Trophoblast cell (in vitro differentiated cells and primary cell): ENCODE data around the gene CACNA1D.

ENCODE experiments used
- DNase-seq, 2 donors: peaks; one replicate each; pipeline ENCODE4 v3.0.0-alpha.2; 2016
- H2AFZ ChIP-seq: 2 replicates; pipeline ENCODE4 v1.6.1; 2013; ENCODE audit warnings: low read length, moderate library complexity, mild to moderate bottlenecking; ENCODE audit not compliant: insufficient read depth, poor library complexity
- H2AK5ac ChIP-seq: 2 replicates; pipeline ENCODE4 v1.6.1; 2013; ENCODE audit warnings: mild to moderate bottlenecking, low read length
- H2BK120ac ChIP-seq: 2 replicates; pipeline ENCODE4 v1.6.1; 2013; ENCODE audit warnings: low read length, mild to moderate bottlenecking, moderate library complexity; ENCODE audit not compliant: insufficient read depth, poor library complexity
- H2BK12ac ChIP-seq: 2 replicates; pipeline ENCODE4 v1.6.1; 2013; ENCODE audit warnings: mild to moderate bottlenecking, low read length, moderate library complexity
- H2BK5ac ChIP-seq: 2 replicates; pipeline ENCODE4 v1.6.1; 2013; ENCODE audit warnings: low read length, low read depth, moderate library complexity, mild to moderate bottlenecking; ENCODE audit not compliant: poor library complexity
- H3K14ac ChIP-seq: 2 replicates; pipeline ENCODE4 v1.6.1; 2013; ENCODE audit warnings: mild to moderate bottlenecking, low read length
- H3K18ac ChIP-seq: 2 replicates; pipeline ENCODE4 v1.6.1; 2013; ENCODE audit warnings: mild to moderate bottlenecking, low read length
- H3K23ac ChIP-seq: 2 replicates; pipeline ENCODE4 v1.6.1; 2013; ENCODE audit warnings: low read length
- H3K27ac ChIP-seq: 2 replicates; pipeline ENCODE4 v1.5.1; 2013; ENCODE audit warnings: low read depth, mild to moderate bottlenecking, inconsistent platforms, low read length, moderate library complexity
- H3K27me3 ChIP-seq: 2 replicates; pipeline ENCODE4 v1.6.1; 2013; ENCODE audit warnings: inconsistent platforms, mild to moderate bottlenecking, low read length, moderate library complexity; ENCODE audit not compliant: insufficient read depth
- H3K36me3 ChIP-seq, 2 experiments: 1 replicate in 1 of 2; 2 replicates in 1 of 2; pipeline ENCODE4 v1.6.1; 2013; ENCODE audit warnings: low read length in 2 of 2, mild to moderate bottlenecking in 2 of 2, moderate library complexity in 1 of 2; ENCODE audit not compliant: insufficient read depth in 2 of 2, control insufficient read depth in 1 of 2
- H3K4ac ChIP-seq: 2 replicates; pipeline ENCODE4 v1.6.1; 2013; ENCODE audit warnings: low read depth, mild to moderate bottlenecking, low read length, moderate library complexity
- H3K4me1 ChIP-seq, 2 experiments: 1 replicate in 1 of 2; 2 replicates in 1 of 2; pipeline ENCODE4 v1.6.1; 2013; ENCODE audit warnings: low read length in 2 of 2, mild to moderate bottlenecking in 2 of 2, moderate library complexity in 1 of 2; ENCODE audit not compliant: insufficient read depth in 2 of 2, control insufficient read depth in 1 of 2
- H3K4me2 ChIP-seq: 2 replicates; pipeline ENCODE4 v1.6.1; 2013; ENCODE audit warnings: inconsistent platforms, mild to moderate bottlenecking, low read length, moderate library complexity
- H3K4me3 ChIP-seq: 2 replicates; pipeline ENCODE4 v1.5.1; 2013; ENCODE audit warnings: mild to moderate bottlenecking, low read depth, low read length, inconsistent platforms
- H3K79me1 ChIP-seq: one replicate; pipeline ENCODE4 v1.6.1; 2013; ENCODE audit warnings: low read length
- H3K79me2 ChIP-seq: 2 replicates; pipeline ENCODE4 v1.6.1; 2013; ENCODE audit warnings: low read length, mild to moderate bottlenecking; ENCODE audit not compliant: control insufficient read depth, insufficient read depth, poor library complexity
- H3K9ac ChIP-seq: 2 replicates; pipeline ENCODE4 v1.6.1; 2013; ENCODE audit warnings: mild to moderate bottlenecking, low read length
- H3K9me3 ChIP-seq: 2 replicates; pipeline ENCODE4 v1.6.1; 2013; ENCODE audit warnings: low read depth, mild to moderate bottlenecking, control low read depth, inconsistent platforms, low read length; ENCODE audit not compliant: insufficient read depth
- H4K12ac ChIP-seq: 2 replicates; pipeline ENCODE4 v1.6.1; 2013; ENCODE audit warnings: low read depth, mild to moderate bottlenecking, low read length, moderate library complexity
- H4K8ac ChIP-seq: 2 replicates; pipeline ENCODE4 v1.6.1; 2013; ENCODE audit warnings: low read depth, mild to moderate bottlenecking, low read length, moderate library complexity
- H4K91ac ChIP-seq: one replicate; pipeline ENCODE4 v1.6.1; 2013; ENCODE audit warnings: low read depth, mild to moderate bottlenecking, low read length, moderate library complexity
- WGBS: extraction: QIAGEN DNeasy Blood & Tissue Kit; methylation state at CpG from one replicate; pipeline ENCODE4 v1.1.7; 2013; ENCODE audit warnings: missing lambda C conversion rate; ENCODE audit not compliant: insufficient read length, insufficient coverage; ENCODE audit errors: extremely low coverage; 5-methylcytosine and 5-hydroxymethylcytosine counted together

CACNA1D gene

DNA sequence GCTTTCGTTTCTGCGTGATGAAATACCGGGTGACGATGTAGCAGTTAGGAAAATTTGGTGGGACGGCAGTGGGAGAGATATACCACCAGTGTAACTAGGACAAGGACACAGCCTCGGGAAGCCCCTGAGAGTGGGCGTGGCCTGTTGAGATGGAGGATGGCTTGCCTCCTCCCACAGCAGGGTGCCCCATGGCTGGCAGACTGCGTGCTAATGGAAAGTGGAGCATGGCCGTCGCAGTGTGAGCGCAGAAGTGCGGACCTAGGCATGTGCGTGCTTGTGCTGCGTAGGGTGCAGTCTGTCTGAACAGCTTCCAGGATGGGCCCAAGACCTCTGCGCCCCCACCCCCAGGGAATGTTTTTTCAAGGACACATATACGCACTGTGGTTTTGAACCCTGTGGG lies 295.0 kb downstream of the CACNA1D start:
- Histone ChIP-seq H3K36me3 (no peaks in the 10 kb centered on the region), H3K9ac (no peak overlapping the region), H3K18ac (no peak overlapping the region), H2BK12ac (no peak overlapping the region), H2BK120ac (no peak overlapping the region), H3K4me1 (no peaks in the 10 kb centered on the region), H4K12ac (no peak overlapping the region), H2BK5ac (no peak overlapping the region), H3K79me2 (no peaks in the 10 kb centered on the region), H4K91ac (no peak overlapping the region), H3K23ac (no peak overlapping the region), H3K27me3 (no peaks in the 10 kb centered on the region), H3K4me3 (peak overlapping the region; percentile 51), H3K14ac (no peak overlapping the region), H4K8ac (no peak overlapping the region), H2AK5ac (no peak overlapping the region), H3K4ac (no peak overlapping the region), H3K27ac (no peak overlapping the region), H3K79me1 (no peaks in the 10 kb centered on the region), H3K9me3 (no peaks in the 10 kb centered on the region), H2AFZ (no peak overlapping the region), H3K4me2 (no peak overlapping the region)
- no peak for DNase-seq
- WGBS = no CpG with 5 or more reads among the region's 16 CpGs

DNA sequence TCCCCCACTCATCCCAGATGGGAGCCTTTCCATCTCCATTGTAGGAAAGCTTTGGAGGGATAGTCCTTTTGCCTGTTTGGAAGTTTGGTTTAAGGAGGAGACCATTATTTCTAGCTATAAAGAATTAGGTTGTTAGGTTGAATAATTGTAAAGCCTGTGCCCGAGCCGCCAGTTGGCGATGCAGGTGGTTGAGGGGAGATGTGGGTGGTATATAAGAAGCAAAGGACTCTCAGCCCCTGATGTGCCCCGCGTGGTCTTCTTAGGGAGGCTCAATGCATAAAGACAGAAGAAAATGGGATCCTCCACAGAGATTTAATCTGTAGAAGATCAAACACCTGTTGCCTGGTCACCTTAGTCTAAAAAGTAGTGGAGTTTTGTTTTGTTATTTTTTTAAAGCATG lies 296.1 kb downstream of the CACNA1D start:
- Histone ChIP-seq H3K9me3 (no peaks in the 10 kb centered on the region), H3K9ac (no peak overlapping the region)
- no CpG with 5 or more reads among the region's 5 CpGs for WGBS

DNA sequence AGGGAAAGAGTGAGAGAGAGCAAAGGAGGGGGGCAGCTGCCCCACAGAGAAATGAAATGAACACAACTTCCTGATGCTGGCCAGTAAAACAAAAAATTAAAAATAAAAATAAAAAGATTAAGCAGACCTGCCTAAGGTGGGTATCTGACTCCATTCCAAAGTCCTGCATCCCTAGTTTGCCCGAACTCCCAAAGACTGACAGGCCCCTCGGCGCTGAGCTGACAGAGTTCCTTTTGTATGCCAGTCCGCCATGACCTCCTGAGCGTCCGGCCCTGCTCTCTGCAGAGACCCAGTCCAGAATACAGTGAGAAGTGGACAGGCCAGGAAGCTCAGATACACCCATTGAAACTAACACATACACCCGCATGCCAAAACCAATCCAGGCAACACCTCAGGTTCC lies 296.9 kb downstream of the CACNA1D start:
- Histone ChIP-seq H3K4me3 (peak overlapping the region; percentile 15), H3K4me1 (peaks cover 0 to 2% of the 10 kb centered on the region in 2 experiments), H3K79me2 (no peaks in the 10 kb centered on the region), H3K27me3 (no peaks in the 10 kb centered on the region), H3K23ac (no peak overlapping the region), H2BK12ac (no peak overlapping the region), H3K27ac (no peak overlapping the region), H4K12ac (no peak overlapping the region), H4K8ac (no peak overlapping the region), H3K9me3 (no peaks in the 10 kb centered on the region), H4K91ac (no peak overlapping the region), H3K4ac (no peak overlapping the region), H2AFZ (no peak overlapping the region), H2BK5ac (no peak overlapping the region), H3K9ac (no peak overlapping the region), H2AK5ac (no peak overlapping the region), H3K79me1 (no peaks in the 10 kb centered on the region), H3K18ac (no peak overlapping the region), H3K36me3 (no peaks in the 10 kb centered on the region), H2BK120ac (no peak overlapping the region), H3K14ac (no peak overlapping the region), H3K4me2 (no peak overlapping the region)
- no CpG with 5 or more reads among the region's 7 CpGs for WGBS
- DNase-seq = no peak

More for the DNA sequence above, 296.1 kb downstream of the CACNA1D start:
- no peaks in the 10 kb centered on the region for H3K79me1 ChIP-seq
- no peak overlapping the region for H4K91ac ChIP-seq
- H3K4ac ChIP-seq = no peak overlapping the region
- no peak overlapping the region for H4K8ac ChIP-seq
- H2BK120ac ChIP-seq = no peak overlapping the region
- H3K4me2 ChIP-seq = no peak overlapping the region
- H3K14ac ChIP-seq = no peak overlapping the region
- no peaks in the 10 kb centered on the region for H3K79me2 ChIP-seq
- no peaks in the 10 kb centered on the region for H3K36me3 ChIP-seq
- no peak overlapping the region for H2BK12ac ChIP-seq
- H3K23ac ChIP-seq = no peak overlapping the region
- peaks cover 0 to 2% of the 10 kb centered on the region in 2 experiments for H3K4me1 ChIP-seq
- no peak overlapping the region for H2AFZ ChIP-seq
- no peak overlapping the region for H3K4me3 ChIP-seq
- no peak overlapping the region for H2AK5ac ChIP-seq
- no peak overlapping the region for H3K18ac ChIP-seq
- no peak for DNase-seq
- H2BK5ac ChIP-seq = no peak overlapping the region
- H4K12ac ChIP-seq = no peak overlapping the region
- H3K27me3 ChIP-seq = no peaks in the 10 kb centered on the region
- no peak overlapping the region for H3K27ac ChIP-seq

DNA sequence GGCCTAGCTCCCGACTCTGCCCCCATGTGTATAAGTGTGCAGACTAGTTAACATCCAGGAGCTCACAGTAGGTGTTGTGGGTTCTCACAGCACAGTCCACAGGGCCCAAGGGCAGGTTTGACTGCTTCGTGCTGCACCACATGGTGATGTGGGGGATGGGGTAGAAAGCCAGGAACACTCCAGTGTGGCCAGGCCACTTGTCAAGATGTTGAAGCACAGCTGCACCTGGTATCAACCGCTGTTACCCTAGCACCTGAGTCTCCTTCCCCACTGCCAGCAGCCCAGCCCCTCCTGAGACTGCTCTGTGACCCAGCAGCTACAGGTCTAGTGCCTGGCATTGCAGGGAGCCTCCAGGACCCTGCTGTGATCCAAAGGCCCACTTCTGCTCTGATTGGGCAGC lies 298.5 kb downstream of the CACNA1D start:
- no peak overlapping the region for H3K23ac ChIP-seq
- peaks cover 0 to 2% of the 10 kb centered on the region in 2 experiments for H3K4me1 ChIP-seq
- H3K27ac ChIP-seq = no peak overlapping the region
- no peak overlapping the region for H2BK12ac ChIP-seq
- H3K36me3 ChIP-seq = no peaks in the 10 kb centered on the region
- no peak overlapping the region for H2AFZ ChIP-seq
- no peak for DNase-seq
- no peak overlapping the region for H4K91ac ChIP-seq
- no peak overlapping the region for H4K12ac ChIP-seq
- H3K9ac ChIP-seq = no peak overlapping the region
- H3K4me2 ChIP-seq = no peak overlapping the region
- no CpG with 5 or more reads among the region's 3 CpGs for WGBS
- H3K4ac ChIP-seq = no peak overlapping the region
- no peak overlapping the region for H2BK5ac ChIP-seq
- peak overlapping the region; percentile 19 for H3K4me3 ChIP-seq
- H2BK120ac ChIP-seq = no peak overlapping the region
- H3K18ac ChIP-seq = no peak overlapping the region
- H3K79me1 ChIP-seq = no peaks in the 10 kb centered on the region
- H3K9me3 ChIP-seq = no peaks in the 10 kb centered on the region
- no peak overlapping the region for H2AK5ac ChIP-seq
- no peak overlapping the region for H3K14ac ChIP-seq
- H3K79me2 ChIP-seq = no peaks in the 10 kb centered on the region
- no peak overlapping the region for H4K8ac ChIP-seq
- H3K27me3 ChIP-seq = no peaks in the 10 kb centered on the region
